Lower lobe of right lung (tissue), 2 donors: ENCODE data around the gene GLUD1. TPM values are rescaled to one million over a fixed set of nuclear protein-coding genes. Genes with fewer than 3 reads are reported as not detected.
"Not testable (repeated sequence)": the region's sequence is repeated elsewhere in the genome, so short reads cannot be mapped to it uniquely, and the experiment has no call there.

Source experiments
- ATAC-seq, 2 donors: fragments of 200-7000 bp; cut with Tn5 transposase; one replicate each; pipeline ENCODE4 v1.9.1; 2020 to 2022; ENCODE audit warnings: mild to moderate bottlenecking in 2 of 2, moderate library complexity in 2 of 2
- DNase-seq: peaks from one replicate; pipeline ENCODE4 v3.0.0-alpha.2; 2020
- H3K27ac ChIP-seq: fragments of 200-600 bp; one replicate; pipeline ENCODE4 v1.8.0; 2022
- H3K27me3 ChIP-seq: fragments of 200-600 bp; one replicate; pipeline ENCODE4 v1.8.0; 2022; ENCODE audit warnings: low read depth
- H3K36me3 ChIP-seq: fragments of 200-600 bp; one replicate; pipeline ENCODE4 v1.8.0; 2022; ENCODE audit warnings: mild to moderate bottlenecking
- H3K4me1 ChIP-seq: fragments of 200-600 bp; one replicate; pipeline ENCODE4 v1.8.0; 2022
- H3K4me3 ChIP-seq: fragments of 200-600 bp; one replicate; pipeline ENCODE4 v1.8.0; 2022; ENCODE audit warnings: mild to moderate bottlenecking
- H3K9me3 ChIP-seq: fragments of 200-600 bp; one replicate; pipeline ENCODE4 v1.8.0; 2022
- CTCF ChIP-seq: fragments of 200-600 bp; IDR thresholded peaks from one replicate; pipeline ENCODE4 v1.8.0; 2022; ENCODE audit warnings: antibody characterized with exemption, mild to moderate bottlenecking
- intact Hi-C: fragments of 100-400 bp; cut with DNase I; formaldehyde crosslinking; loops from one replicate; pipeline ENCODE4 v1.11.0; 2022
- total RNA-seq: library from RNA; stranded (reverse); fragmentation: NEBNext Ultra II Directional; extraction: Animal tissue kit (Norgen Biotek cat#: 25700); gene quantifications from one replicate; pipeline ENCODE4 v1.2.1, GENCODE V29; 2021
- donor health status: DM: no; HTN: yes; CAD: no; lungs with severe emphysema.

Gene GLUD1
- total RNA-seq, 1 donor from 2014 or later = 125 TPM

GRCh38 chr10:87081574-87081973, 13.1 kb downstream of the GLUD1 start:
- H3K36me3 ChIP-seq, H3K9me3 ChIP-seq, DNase-seq, H3K4me3 ChIP-seq, intact Hi-C loops, H3K27me3 ChIP-seq: not testable (repeated sequence)
- peaks cover 41% of the 10 kb centered on the region for H3K4me1 ChIP-seq
- H3K27ac ChIP-seq = peak overlapping the region; percentile 71
- ATAC-seq = peak in 1 of 2 donors; percentile 69

GRCh38 chr10:87080621-87081020, 14.0 kb downstream of the GLUD1 start:
- DNase-seq, ATAC-seq, H3K27ac ChIP-seq, H3K9me3 ChIP-seq, H3K27me3 ChIP-seq, H3K36me3 ChIP-seq, intact Hi-C loops, H3K4me3 ChIP-seq: not testable (repeated sequence)
- H3K4me1 ChIP-seq = peaks cover 37% of the 10 kb centered on the region

- H3K27ac ChIP-seq = no peak overlapping the region
- H3K9me3 ChIP-seq = no peaks in the 10 kb centered on the region
- no peaks in the 10 kb centered on the region for H3K27me3 ChIP-seq
- no peak overlapping the region for H3K4me3 ChIP-seq
- ATAC-seq (no peak), DNase-seq (no peak)
- no peak for TF ChIP-seq CTCF
- intact Hi-C loops = no loop called here
- peaks cover 28% of the 10 kb centered on the region for H3K4me1 ChIP-seq
- peaks cover 17% of the 10 kb centered on the region for H3K36me3 ChIP-seq
Observed at GRCh38 chr10:87079106-87079836, 15.4 kb downstream of the GLUD1 start.

GRCh38 chr10:87076421-87076820, 18.2 kb downstream of the GLUD1 start:
- DNase-seq, H3K9me3 ChIP-seq, H3K27ac ChIP-seq, H3K27me3 ChIP-seq, H3K4me3 ChIP-seq, H3K4me1 ChIP-seq, ATAC-seq, intact Hi-C loops: not testable (repeated sequence)
- peaks cover 41% of the 10 kb centered on the region for H3K36me3 ChIP-seq

GRCh38 chr10:87072449-87072848, 22.2 kb downstream of the GLUD1 start:
- peaks cover 81% of the 10 kb centered on the region for H3K36me3 ChIP-seq
- no peaks in the 10 kb centered on the region for H3K27me3 ChIP-seq
- no peak overlapping the region for H3K27ac ChIP-seq
- ATAC-seq = no peak
- no peaks in the 10 kb centered on the region for H3K9me3 ChIP-seq
- no peak for DNase-seq
- TF ChIP-seq CTCF = no peak
- no peak overlapping the region for H3K4me3 ChIP-seq
- no peaks in the 10 kb centered on the region for H3K4me1 ChIP-seq
- intact Hi-C loops = no loop called here

GRCh38 chr10:87068281-87068680, 26.4 kb downstream of the GLUD1 start:
- TF ChIP-seq CTCF = no peak
- Histone ChIP-seq H3K27me3 (no peaks in the 10 kb centered on the region), H3K9me3 (no peaks in the 10 kb centered on the region), H3K27ac (no peak overlapping the region), H3K4me3 (no peak overlapping the region), H3K4me1 (no peaks in the 10 kb centered on the region), H3K36me3 (peaks cover 96% of the 10 kb centered on the region)
- ATAC-seq = no peak
- DNase-seq = no peak
- intact Hi-C loops = no loop called here

- H3K27me3 ChIP-seq = no peaks in the 10 kb centered on the region
- peaks cover 97% of the 10 kb centered on the region for H3K36me3 ChIP-seq
- ATAC-seq = no peak
- intact Hi-C loops = no loop called here
- H3K9me3 ChIP-seq = no peaks in the 10 kb centered on the region
- DNase-seq = no peak
- no peak for TF ChIP-seq CTCF
- no peak overlapping the region for H3K4me3 ChIP-seq
- no peak overlapping the region for H3K27ac ChIP-seq
- no peaks in the 10 kb centered on the region for H3K4me1 ChIP-seq
Observed at GRCh38 chr10:87066865-87067264, 27.8 kb downstream of the GLUD1 start.
